8988T (cell line): Measurements from ENCODE around the gene ANKRD53.
"Not testable (repeated sequence)": the region's sequence is repeated elsewhere in the genome, so short reads cannot be mapped to it uniquely, and the experiment has no call there.

ENCODE experiments used
- DNase-seq: peaks from one replicate; pipeline ENCODE4 v3.0.0; 2011

The ANKRD53 gene

GRCh38 chr2:71021394-71021793 is 43.0 kb downstream of the ANKRD53 start:
- not testable (repeated sequence) for DNase-seq

- not testable (repeated sequence) for DNase-seq
Observed at GRCh38 chr2:71023553-71024243, 45.3 kb downstream of the ANKRD53 start.
